SU-DHL-6 (cell line): Measurements from ENCODE around the gene CDH23.
"Not testable (repeated sequence)": the region's sequence is repeated elsewhere in the genome, so short reads cannot be mapped to it uniquely, and the experiment has no call there.

Source experiments
- EZH2phosphoT487 ChIP-seq: fragments of 200-600 bp; sonication (generic), shearing (Covaris generic); conservative IDR thresholded peaks from 2 replicates; pipeline ENCODE4 v1.6.1; 2018; ENCODE audit warnings: mild to moderate bottlenecking, antibody characterized with exemption, low read length, moderate library complexity, mixed read lengths
- TF ChIP-seq, protein P1 (sequence below): fragments of 200-600 bp; sonication (generic); IDR thresholded peaks from one replicate; pipeline ENCODE4 v1.5.1; 2017; ENCODE audit warnings: antibody characterized with exemption, mild to moderate bottlenecking, low read length, moderate library complexity; ENCODE audit not compliant: insufficient read depth, poor library complexity, severe bottlenecking

DNA sequence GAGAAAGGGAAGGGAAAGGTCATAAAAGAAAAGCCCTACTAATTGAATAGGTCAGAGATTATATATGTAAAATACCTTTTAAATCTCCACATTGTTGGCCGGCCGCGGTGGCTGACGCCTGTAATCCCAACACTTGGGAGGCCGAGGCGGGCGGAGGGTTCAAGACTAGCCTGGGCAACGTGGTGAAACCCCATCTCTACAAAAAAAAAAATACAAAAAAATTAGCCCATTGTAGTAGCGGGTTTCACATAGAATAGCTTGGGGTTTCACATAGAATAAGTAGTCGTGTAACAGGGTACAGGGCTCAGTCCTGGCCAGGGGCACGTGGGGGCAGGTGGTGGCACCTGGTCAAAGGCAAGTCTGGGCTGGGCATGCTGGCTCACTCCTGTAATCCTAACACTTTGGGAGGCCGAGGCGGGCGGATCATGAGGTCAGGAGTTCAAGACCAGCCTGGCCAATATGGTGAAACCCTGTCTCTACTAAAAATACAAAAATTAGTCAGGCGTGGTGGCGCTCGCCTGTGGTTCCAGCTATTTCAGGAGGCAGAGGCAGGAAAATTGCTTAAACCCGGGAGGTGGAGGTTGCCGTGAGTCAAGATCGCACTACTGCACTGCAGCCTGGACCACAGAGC lies 454.9 kb downstream of the CDH23 start:
- TF ChIP-seq EZH2phosphoT487, result not testable (repeated sequence)
- TF ChIP-seq, protein P1, sequence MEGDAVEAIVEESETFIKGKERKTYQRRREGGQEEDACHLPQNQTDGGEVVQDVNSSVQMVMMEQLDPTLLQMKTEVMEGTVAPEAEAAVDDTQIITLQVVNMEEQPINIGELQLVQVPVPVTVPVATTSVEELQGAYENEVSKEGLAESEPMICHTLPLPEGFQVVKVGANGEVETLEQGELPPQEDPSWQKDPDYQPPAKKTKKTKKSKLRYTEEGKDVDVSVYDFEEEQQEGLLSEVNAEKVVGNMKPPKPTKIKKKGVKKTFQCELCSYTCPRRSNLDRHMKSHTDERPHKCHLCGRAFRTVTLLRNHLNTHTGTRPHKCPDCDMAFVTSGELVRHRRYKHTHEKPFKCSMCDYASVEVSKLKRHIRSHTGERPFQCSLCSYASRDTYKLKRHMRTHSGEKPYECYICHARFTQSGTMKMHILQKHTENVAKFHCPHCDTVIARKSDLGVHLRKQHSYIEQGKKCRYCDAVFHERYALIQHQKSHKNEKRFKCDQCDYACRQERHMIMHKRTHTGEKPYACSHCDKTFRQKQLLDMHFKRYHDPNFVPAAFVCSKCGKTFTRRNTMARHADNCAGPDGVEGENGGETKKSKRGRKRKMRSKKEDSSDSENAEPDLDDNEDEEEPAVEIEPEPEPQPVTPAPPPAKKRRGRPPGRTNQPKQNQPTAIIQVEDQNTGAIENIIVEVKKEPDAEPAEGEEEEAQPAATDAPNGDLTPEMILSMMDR, result not testable (repeated sequence)
